HUES64 (cell line): ENCODE measurements around the gene COL3A1.

ENCODE experiments used
- H3K27ac ChIP-seq: 2 replicates; pipeline ENCODE4 v1.7.0; 2013; ENCODE audit warnings: low read depth, low read length, inconsistent platforms
- H3K27me3 ChIP-seq: 2 replicates; pipeline ENCODE4 v1.6.1; 2013; ENCODE audit warnings: mild to moderate bottlenecking, low read length; ENCODE audit not compliant: insufficient read depth
- H3K36me3 ChIP-seq: 2 replicates; pipeline ENCODE4 v1.6.1; 2013; ENCODE audit warnings: mild to moderate bottlenecking, low read length; ENCODE audit not compliant: insufficient read depth
- H3K4me1 ChIP-seq: 2 replicates; pipeline ENCODE4 v1.6.1; 2013; ENCODE audit warnings: mild to moderate bottlenecking, low read length, moderate library complexity; ENCODE audit not compliant: insufficient read depth
- H3K4me3 ChIP-seq: 2 replicates; pipeline ENCODE4 v1.5.1; 2013; ENCODE audit warnings: mild to moderate bottlenecking, low read length, moderate library complexity
- H3K9ac ChIP-seq: 2 replicates; pipeline ENCODE4 v1.6.1; 2013; ENCODE audit warnings: mild to moderate bottlenecking, low read depth, low read length
- H3K9me3 ChIP-seq: 2 replicates; pipeline ENCODE4 v1.6.1; 2013; ENCODE audit warnings: low read depth, low read length; ENCODE audit not compliant: insufficient read depth
- WGBS: fragments of 150-250, 120-280 bp; methylation state at CpG from one replicate; pipeline ENCODE4 v1.1.7; 2013; ENCODE audit warnings: missing lambda C conversion rate; 5-methylcytosine and 5-hydroxymethylcytosine counted together

The COL3A1 gene

DNA sequence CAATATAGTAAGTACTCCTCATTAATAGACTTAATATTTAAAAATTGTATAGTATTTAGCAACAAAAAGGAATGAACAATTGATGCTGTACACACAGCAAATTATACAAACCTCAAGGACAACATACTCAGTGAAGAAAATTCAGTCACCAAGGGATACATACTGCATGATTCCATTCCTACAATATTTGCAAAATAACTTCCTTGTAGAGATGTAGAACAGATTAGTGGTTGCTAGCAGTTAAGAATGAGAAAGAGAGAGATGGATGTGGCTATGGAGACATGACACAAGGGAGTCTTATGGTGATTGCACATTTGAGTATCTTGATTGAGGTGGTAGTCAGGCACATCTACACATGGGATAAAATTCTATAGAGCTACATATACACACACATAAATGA is 26.0 kb downstream of the COL3A1 start:
- Histone ChIP-seq H3K27me3 (no peaks in the 10 kb centered on the region), H3K36me3 (no peaks in the 10 kb centered on the region)

DNA sequence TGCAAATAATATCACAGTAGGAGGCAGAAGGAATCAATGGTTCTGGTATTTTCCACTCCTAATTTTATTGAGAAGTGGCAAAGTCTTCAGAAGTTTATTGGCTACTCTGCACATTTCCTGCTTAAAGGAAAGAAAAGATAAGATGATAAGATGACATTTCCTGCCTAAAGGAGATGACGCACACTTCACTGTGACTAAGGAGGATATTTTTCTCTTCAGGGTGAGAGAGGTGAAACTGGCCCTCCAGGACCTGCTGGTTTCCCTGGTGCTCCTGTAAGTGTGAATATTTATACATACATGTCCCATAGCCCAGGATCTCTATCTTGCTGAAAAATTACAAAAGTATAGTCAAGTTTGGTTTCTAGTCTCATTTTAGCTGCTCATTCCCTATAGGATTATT is 27.9 kb downstream of the COL3A1 start:
- no peak overlapping the region for H3K4me3 ChIP-seq
- no peaks in the 10 kb centered on the region for H3K36me3 ChIP-seq
- H3K9ac ChIP-seq: no peak overlapping the region
- no peak overlapping the region for H3K27ac ChIP-seq
- 84% methylated on average over 1 of the region's 1 CpG for WGBS
- H3K27me3 ChIP-seq: no peaks in the 10 kb centered on the region
- H3K4me1 ChIP-seq: no peaks in the 10 kb centered on the region
- no peaks in the 10 kb centered on the region for H3K9me3 ChIP-seq

More for the DNA sequence above, 26.0 kb downstream of the COL3A1 start:
- H3K9me3 ChIP-seq: no peaks in the 10 kb centered on the region
- H3K27ac ChIP-seq: no peak overlapping the region
- H3K9ac ChIP-seq: no peak overlapping the region
- no peak overlapping the region for H3K4me3 ChIP-seq
- no peaks in the 10 kb centered on the region for H3K4me1 ChIP-seq

DNA sequence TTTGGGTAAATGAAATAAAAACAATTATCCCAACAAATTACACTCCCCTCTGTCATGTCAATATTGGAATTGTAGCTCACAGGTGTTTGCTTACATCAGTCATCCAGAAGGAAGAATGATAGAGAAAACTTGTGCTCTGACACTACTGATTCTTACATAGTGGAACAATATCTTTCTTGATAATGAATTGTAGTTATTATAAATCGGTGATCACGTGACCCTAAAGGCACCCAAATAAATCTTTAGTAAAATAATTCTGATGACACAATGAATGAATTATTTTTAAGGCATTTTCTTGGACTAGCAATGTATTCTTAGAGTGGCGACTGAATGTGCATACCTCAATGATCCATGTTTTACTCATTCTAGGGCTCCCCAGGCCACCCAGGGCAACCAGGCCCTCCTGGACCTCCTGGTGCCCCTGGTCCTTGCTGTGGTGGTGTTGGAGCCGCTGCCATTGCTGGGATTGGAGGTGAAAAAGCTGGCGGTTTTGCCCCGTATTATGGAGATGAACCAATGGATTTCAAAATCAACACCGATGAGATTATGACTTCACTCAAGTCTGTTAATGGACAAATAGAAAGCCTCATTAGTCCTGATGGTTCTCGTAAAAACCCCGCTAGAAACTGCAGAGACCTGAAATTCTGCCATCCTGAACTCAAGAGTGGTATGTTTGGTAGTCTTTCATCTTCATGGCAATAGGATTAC is 34.5 kb downstream of the COL3A1 start:
- no peaks in the 10 kb centered on the region for H3K9me3 ChIP-seq
- H3K4me3 ChIP-seq: no peak overlapping the region
- no peak overlapping the region for H3K27ac ChIP-seq
- no peaks in the 10 kb centered on the region for H3K4me1 ChIP-seq
- 97% methylated on average over 7 of the region's 9 CpGs for WGBS
- H3K27me3 ChIP-seq: no peaks in the 10 kb centered on the region
- no peaks in the 10 kb centered on the region for H3K36me3 ChIP-seq
- no peak overlapping the region for H3K9ac ChIP-seq

DNA sequence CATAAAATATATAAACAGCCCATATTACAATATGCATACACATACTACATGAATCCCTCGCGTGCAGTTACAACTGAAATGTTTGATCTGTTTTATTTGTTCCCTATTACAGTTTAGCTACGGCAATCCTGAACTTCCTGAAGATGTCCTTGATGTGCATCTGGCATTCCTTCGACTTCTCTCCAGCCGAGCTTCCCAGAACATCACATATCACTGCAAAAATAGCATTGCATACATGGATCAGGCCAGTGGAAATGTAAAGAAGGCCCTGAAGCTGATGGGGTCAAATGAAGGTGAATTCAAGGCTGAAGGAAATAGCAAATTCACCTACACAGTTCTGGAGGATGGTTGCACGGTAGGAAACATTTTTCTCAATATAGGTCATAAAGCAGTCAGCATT is 36.4 kb downstream of the COL3A1 start:
- Histone ChIP-seq H3K27ac (no peak overlapping the region), H3K4me3 (no peak overlapping the region), H3K9ac (no peak overlapping the region), H3K9me3 (no peaks in the 10 kb centered on the region), H3K27me3 (no peaks in the 10 kb centered on the region), H3K4me1 (peaks cover 11% of the 10 kb centered on the region), H3K36me3 (no peaks in the 10 kb centered on the region)
- WGBS: 95% methylated on average over 5 of the region's 6 CpGs

DNA sequence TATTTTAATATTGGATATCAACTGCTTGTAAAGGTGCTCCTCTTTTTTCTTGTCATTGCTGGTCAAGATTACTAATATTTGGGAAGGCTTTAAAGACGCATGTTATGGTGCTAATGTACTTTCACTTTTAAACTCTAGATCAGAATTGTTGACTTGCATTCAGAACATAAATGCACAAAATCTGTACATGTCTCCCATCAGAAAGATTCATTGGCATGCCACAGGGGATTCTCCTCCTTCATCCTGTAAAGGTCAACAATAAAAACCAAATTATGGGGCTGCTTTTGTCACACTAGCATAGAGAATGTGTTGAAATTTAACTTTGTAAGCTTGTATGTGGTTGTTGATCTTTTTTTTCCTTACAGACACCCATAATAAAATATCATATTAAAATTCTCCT is 38.2 kb downstream of the COL3A1 start:
- Histone ChIP-seq H3K27me3 (no peaks in the 10 kb centered on the region), H3K27ac (no peak overlapping the region), H3K4me3 (no peak overlapping the region), H3K36me3 (no peaks in the 10 kb centered on the region), H3K9ac (no peak overlapping the region), H3K4me1 (peaks cover 17% of the 10 kb centered on the region), H3K9me3 (no peaks in the 10 kb centered on the region)
- 100% methylated on average over 1 of the region's 1 CpG for WGBS

DNA sequence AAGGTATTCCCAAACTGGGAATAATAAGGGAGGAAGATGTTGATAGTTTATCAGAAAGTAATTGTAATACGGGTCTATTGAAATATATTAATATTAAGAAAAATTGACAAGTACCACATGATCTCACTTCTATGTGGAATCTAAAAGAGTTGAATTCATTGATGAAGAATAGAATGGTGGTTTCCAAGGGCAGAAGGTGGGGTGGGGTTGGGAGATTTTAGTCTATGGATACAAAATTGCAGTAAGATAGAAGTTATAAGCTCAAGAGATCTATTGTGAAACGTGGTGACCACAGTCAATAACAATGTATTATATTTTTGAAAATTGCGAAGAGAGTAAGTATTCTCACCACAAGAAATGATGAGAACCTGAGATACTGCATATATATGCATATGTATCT is 38.9 kb downstream of the COL3A1 start:
- no peaks in the 10 kb centered on the region for H3K9me3 ChIP-seq
- no peaks in the 10 kb centered on the region for H3K27me3 ChIP-seq
- H3K4me1 ChIP-seq: peaks cover 17% of the 10 kb centered on the region
- H3K36me3 ChIP-seq: no peaks in the 10 kb centered on the region
- no peak overlapping the region for H3K4me3 ChIP-seq
- no peak overlapping the region for H3K27ac ChIP-seq
- H3K9ac ChIP-seq: no peak overlapping the region
- WGBS: no CpG with 5 or more reads among the region's 3 CpGs

DNA sequence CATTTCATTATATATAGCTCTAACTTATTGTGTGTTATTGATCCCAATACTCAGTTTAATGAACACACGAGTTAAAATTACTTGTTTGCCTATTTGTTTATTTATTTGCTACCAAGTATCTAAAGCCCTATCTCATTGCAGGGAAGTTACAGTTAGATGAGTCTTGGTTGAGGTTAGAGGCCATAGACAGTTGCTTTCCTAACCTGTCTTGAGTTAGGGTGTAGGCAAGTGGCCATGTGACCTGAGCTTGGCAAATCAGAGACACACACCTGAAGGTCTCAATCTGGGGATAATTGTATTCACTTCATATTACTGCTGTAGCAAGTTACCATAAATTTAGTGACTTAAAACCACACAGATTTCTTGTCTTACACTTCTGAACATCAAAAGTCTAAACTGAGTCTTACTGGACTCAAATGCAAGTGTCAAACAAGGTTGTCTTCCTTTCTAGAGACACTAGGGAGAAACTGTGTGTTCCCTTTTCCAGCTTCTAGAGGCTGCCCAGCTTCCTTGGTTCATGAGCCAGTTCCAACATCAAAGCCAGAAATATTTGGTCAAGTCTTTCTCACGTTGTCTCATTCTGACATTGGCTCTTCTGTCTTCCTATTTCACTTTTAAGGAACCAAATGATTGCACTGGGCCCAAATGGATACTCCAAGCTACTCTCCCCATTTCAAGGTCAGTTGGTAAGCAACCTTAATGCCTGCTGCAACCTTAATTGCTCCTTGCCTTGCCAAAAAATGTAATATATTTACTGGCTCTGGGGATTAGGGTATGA is 39.7 kb downstream of the COL3A1 start:
- Histone ChIP-seq H3K4me1 (peaks cover 17% of the 10 kb centered on the region), H3K27me3 (no peaks in the 10 kb centered on the region), H3K9ac (no peak overlapping the region), H3K4me3 (no peak overlapping the region), H3K27ac (no peak overlapping the region; the same call in 1 of the 2 replicates), H3K36me3 (no peaks in the 10 kb centered on the region), H3K9me3 (no peaks in the 10 kb centered on the region)
- 85% methylated on average over 1 of the region's 2 CpGs for WGBS

DNA sequence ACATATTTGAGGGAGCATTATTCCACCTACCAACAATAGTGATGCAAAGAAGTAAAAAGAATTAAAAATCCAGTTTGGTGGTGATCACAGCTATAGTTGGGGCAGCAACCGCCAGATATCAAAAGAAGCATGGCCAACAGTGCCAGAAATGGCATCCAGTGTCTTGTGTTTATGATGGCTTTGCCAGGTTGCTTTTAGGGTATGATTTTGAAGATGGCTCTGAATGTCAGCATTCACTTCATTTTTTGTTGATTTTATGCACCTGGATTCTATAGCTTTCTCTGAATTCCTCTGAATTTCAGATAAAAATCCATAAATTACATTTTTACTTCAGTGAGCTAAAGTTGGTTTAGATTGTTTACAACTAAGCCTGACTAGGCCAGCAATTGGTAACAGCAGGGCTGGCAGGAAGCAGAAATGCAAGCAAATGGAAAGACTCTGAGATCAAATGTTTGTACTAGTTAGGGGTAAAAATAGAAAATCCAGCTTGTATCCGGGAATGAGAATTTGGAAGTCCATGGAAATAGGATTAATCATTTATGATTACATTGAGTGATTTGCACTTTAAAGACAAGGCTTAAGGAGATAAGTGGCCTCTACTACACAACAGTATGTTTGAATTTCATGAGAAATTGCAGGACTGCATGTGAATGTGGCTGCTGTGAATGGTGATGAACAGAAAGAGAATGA is 40.4 kb downstream of the COL3A1 start:
- Histone ChIP-seq H3K27ac (peak overlapping the region; percentile 32; the same call in 1 of the 2 replicates), H3K4me1 (peaks cover 17% of the 10 kb centered on the region), H3K4me3 (no peak overlapping the region), H3K27me3 (no peaks in the 10 kb centered on the region), H3K9ac (no peak overlapping the region), H3K36me3 (no peaks in the 10 kb centered on the region), H3K9me3 (no peaks in the 10 kb centered on the region)
- WGBS: 86% methylated on average over 2 of the region's 2 CpGs

DNA sequence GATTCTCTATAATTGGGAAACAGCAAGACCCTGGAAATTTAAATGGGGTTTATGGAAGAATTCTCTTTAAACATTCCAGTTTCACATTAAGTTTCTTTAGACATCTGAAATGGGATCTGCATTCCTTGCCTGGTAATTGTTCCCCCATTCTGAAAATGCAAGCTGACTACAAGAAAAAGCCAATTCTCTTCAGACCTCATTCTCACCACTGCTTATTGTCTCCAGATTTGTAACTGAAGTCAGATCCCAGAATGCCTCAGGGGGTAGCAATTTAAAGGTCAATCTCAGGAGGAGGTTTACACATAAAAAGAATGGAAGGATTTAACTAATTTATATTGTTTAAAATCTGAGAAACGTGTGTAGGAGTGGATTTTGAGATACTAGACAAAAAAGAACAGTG is 41.2 kb downstream of the COL3A1 start:
- Histone ChIP-seq H3K9me3 (no peaks in the 10 kb centered on the region), H3K27ac (0 out of 2 replicates have a peak overlapping the region, but pooled peaks have one; percentile 32), H3K27me3 (no peaks in the 10 kb centered on the region), H3K4me1 (peaks cover 17% of the 10 kb centered on the region), H3K9ac (no peak overlapping the region), H3K4me3 (no peak overlapping the region), H3K36me3 (no peaks in the 10 kb centered on the region)
- 22% methylated on average over 1 of the region's 1 CpG for WGBS

DNA sequence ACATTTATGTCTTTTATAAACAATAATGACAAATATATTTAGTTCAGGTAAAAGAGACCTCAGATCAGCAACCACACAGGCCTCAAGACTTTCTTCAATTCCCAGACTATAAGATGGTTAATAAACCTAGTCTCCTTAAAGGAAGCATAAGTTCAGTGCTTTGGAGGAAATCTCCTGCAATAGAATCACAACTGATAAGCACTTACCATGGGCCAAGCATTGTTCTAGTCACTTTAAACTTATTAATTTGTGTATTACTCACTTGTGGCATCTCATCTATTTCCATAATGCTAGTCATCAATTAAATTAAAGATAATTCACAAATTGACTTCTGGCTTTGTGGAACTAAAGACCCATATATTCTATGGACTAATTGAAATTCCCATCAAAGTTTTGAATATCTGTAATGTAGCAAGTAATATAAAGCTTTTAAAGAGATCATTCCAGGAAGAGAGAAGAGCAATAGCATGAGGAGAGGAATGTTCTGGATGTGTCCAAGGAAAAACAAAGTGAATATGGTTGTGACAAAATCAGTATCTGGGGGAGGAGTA is 42.2 kb downstream of the COL3A1 start:
- H3K4me3 ChIP-seq: no peak overlapping the region
- H3K9me3 ChIP-seq: no peaks in the 10 kb centered on the region
- H3K36me3 ChIP-seq: no peaks in the 10 kb centered on the region
- no peak overlapping the region for H3K27ac ChIP-seq
- H3K27me3 ChIP-seq: no peaks in the 10 kb centered on the region
- H3K4me1 ChIP-seq: peaks cover 17% of the 10 kb centered on the region
- no peak overlapping the region for H3K9ac ChIP-seq

DNA sequence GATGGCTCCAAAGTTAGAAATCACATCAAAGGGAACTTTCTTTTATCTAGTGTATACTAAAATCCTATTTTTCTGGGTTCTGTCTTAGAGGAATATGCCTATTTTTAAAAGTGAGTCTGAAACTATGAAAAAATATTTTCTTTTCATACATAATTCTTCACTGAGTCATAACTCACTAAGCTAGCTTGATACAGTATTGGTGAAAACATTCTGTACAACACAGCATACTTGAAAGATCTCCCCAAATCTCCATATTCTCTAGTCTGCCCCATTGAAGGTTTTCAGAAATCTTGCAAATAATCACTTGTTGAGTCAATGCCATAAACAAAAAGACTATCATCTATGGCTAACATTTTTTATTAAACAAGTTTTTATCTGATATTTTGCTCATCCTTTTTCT is 44.5 kb downstream of the COL3A1 start:
- Histone ChIP-seq H3K36me3 (no peaks in the 10 kb centered on the region), H3K27me3 (no peaks in the 10 kb centered on the region), H3K4me3 (no peak overlapping the region), H3K27ac (no peak overlapping the region), H3K9ac (no peak overlapping the region), H3K4me1 (peaks cover 17% of the 10 kb centered on the region), H3K9me3 (no peaks in the 10 kb centered on the region)
